Tibial artery (tissue), 4 donors: Measurements from ENCODE around the gene CHRDL2.
"Not testable (repeated sequence)": the region's sequence is repeated elsewhere in the genome, so short reads cannot be mapped to it uniquely, and the experiment has no call there.

Experiments
- DNase-seq, 2 donors: peaks; one replicate each; pipeline ENCODE4 v3.0.0-alpha.2; 2019
- H3K27ac ChIP-seq, 2 donors: fragments of 200-600 bp; sonication (generic) in 1 of 2; 1 replicate in 1 of 2; 2 replicates in 1 of 2; pipeline ENCODE4 v1.5.1; 2018 to 2019; ENCODE audit warnings: mild to moderate bottlenecking in 1 of 2
- H3K27me3 ChIP-seq, 2 donors: fragments of 200-600 bp; sonication (generic) in 1 of 2; one replicate each; pipeline versions ENCODE4 v1.5.1 to v1.6.0; 2016 to 2019
- H3K36me3 ChIP-seq, 3 donors: fragments of 200-600 bp; sonication (generic) in 2 of 3; one replicate each; pipeline ENCODE4 v1.5.1; 2016 to 2019; ENCODE audit warnings: mild to moderate bottlenecking in 2 of 3
- H3K4me1 ChIP-seq, 4 donors: fragments of 200-600 bp; sonication (generic) in 2 of 4; 1 replicate in 3 of 4; 2 replicates in 1 of 4; pipeline ENCODE4 v1.5.1; 2016 to 2019
- H3K4me3 ChIP-seq, 2 donors: fragments of 200-600 bp; sonication (generic) in 1 of 2; 1 replicate in 1 of 2; 2 replicates in 1 of 2; pipeline ENCODE4 v1.5.1; 2018 to 2019; ENCODE audit warnings: mild to moderate bottlenecking in 2 of 2
- H3K9me3 ChIP-seq, 3 donors: fragments of 200-600 bp; sonication (generic) in 1 of 3; one replicate each; pipeline ENCODE4 v1.5.1; 2016 to 2019
- CTCF ChIP-seq, 2 experiments: fragments of 200-600 bp in 1 of 2; fragments of 450-650 bp in 1 of 2; IDR thresholded peaks; one replicate each; pipeline ENCODE4 v1.5.1; 2017 to 2019; ENCODE audit warnings: antibody characterized with exemption in 2 of 2, mild to moderate bottlenecking in 1 of 2, moderate library complexity in 1 of 2
- intact Hi-C: fragments of 100-400 bp; cut with DNase I; formaldehyde crosslinking; loops from one replicate; pipeline ENCODE4 v1.15.0; 2023; ENCODE audit warnings: low total_unique reads

CHRDL2 gene

GRCh38 chr11:74776546-74776945 lies 45.3 kb upstream of the CHRDL2 start:
- Histone ChIP-seq H3K4me3 (no peak overlapping the region), H3K4me1 (peaks cover 0 to 61% (median 20%) of the 10 kb centered on the region in 4 donors), H3K27ac (no peak overlapping the region), H3K27me3 (no peaks in the 10 kb centered on the region), H3K9me3 (no peaks in the 10 kb centered on the region), H3K36me3 (no peaks in the 10 kb centered on the region)
- no peak for DNase-seq
- no peak for TF ChIP-seq CTCF (IDR thresholded peaks at IDR 0.05)
- intact Hi-C loops = no loop called here

DNA sequence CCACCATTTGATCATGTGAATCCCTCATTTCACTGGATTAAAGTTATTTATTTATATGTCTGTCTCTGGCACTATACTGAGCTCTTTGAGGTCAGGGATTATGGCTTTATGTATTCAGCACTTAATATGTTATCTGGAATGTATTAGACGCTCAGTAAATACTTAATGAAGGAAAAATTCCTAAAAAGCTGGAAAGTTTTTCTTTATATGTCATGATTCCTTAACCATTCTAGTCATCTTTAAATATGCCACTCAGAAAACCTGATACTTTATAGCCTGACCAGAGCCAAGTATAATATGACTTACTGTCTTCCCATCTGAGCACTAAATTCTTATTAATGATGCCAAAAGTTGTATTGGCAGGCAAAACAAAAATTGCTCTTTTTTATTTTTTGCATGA lies 44.5 kb upstream of the CHRDL2 start:
- Histone ChIP-seq H3K36me3 (no peaks in the 10 kb centered on the region), H3K4me1 (peaks cover 0 to 53% (median 16%) of the 10 kb centered on the region in 4 donors), H3K27me3 (no peaks in the 10 kb centered on the region), H3K9me3 (no peaks in the 10 kb centered on the region), H3K27ac (no peak overlapping the region), H3K4me3 (no peak overlapping the region)
- no peak for DNase-seq
- TF ChIP-seq CTCF (IDR thresholded peaks at IDR 0.05) = no peak
- intact Hi-C loops = no loop called here

GRCh38 chr11:74773476-74773875 lies 42.2 kb upstream of the CHRDL2 start:
- intact Hi-C loops = no loop called here
- Histone ChIP-seq H3K4me3 (no peak overlapping the region), H3K9me3 (no peaks in the 10 kb centered on the region), H3K4me1 (peaks cover 0 to 51% (median 9%) of the 10 kb centered on the region in 4 donors), H3K36me3 (no peaks in the 10 kb centered on the region), H3K27ac (no peak overlapping the region), H3K27me3 (no peaks in the 10 kb centered on the region)
- DNase-seq = no peak
- TF ChIP-seq CTCF (IDR thresholded peaks at IDR 0.05) = no peak

DNA sequence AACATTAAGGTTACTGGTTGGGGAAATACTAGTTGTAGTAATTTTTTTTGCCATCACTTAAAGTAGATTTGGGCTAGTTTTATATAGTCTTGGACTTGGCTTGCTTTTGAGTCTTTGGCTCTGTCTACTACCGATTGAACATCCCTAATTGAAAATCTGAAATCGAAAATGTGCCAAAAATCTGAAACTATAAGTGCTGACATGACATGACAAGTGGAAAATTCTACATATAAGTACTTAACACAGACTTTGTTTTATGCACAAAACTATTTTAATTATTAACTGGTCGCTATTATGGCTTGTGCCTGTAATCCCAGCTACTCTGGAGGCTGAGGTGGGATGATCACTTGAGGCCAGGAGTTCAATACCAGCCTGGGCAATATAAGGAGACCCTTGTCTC lies 39.9 kb upstream of the CHRDL2 start:
- Histone ChIP-seq H3K36me3 (no peaks in the 10 kb centered on the region), H3K9me3 (no peaks in the 10 kb centered on the region), H3K27ac (no peak overlapping the region), H3K27me3 (no peaks in the 10 kb centered on the region), H3K4me3 (no peak overlapping the region), H3K4me1 (peaks cover 0 to 35% (median 9%) of the 10 kb centered on the region in 4 donors)
- no peak for TF ChIP-seq CTCF (IDR thresholded peaks at IDR 0.05)
- no peak for DNase-seq
- intact Hi-C loops = no loop called here

- TF ChIP-seq CTCF (IDR thresholded peaks at IDR 0.05) = no peak
- H3K4me3 ChIP-seq = no peak overlapping the region
- intact Hi-C loops = no loop called here
- H3K27ac ChIP-seq = no peak overlapping the region
- no peaks in the 10 kb centered on the region for H3K27me3 ChIP-seq
- no peak for DNase-seq
- no peaks in the 10 kb centered on the region for H3K9me3 ChIP-seq
- no peaks in the 10 kb centered on the region for H3K36me3 ChIP-seq
- H3K4me1 ChIP-seq = peaks cover 0 to 30% (median 9%) of the 10 kb centered on the region in 4 donors
These were observed 39.2 kb upstream of the CHRDL2 start for GRCh38 chr11:74770456-74770855.

DNA sequence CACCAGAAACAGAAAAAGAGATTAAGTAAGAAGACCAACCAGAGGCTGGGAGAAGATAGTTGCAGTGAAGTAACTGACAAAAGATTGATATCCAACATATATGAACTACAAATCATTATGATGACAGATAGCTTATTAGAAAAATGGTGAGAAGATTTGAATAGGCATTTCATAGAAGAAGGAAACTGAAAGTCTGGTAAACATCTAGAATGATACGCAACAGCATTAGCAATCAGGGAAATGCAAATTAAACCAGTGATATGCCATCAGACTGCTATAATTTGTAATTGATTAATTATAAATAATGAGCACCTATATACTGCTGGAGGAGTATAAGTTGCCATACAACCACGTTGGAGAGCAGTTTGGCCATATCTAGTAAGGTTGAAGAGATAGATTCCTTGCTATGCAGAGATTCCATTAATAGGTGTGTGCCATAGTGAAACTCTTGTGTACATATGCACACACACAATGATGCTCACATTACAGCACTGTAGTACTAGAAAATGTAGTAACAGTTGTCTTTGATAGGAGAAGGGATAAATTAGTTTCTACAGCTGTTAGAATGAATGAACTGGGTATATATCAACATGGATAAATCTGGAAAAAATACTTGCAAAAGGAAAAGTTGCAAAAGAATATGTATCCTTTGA lies 38.0 kb upstream of the CHRDL2 start:
- Histone ChIP-seq H3K36me3 (no peaks in the 10 kb centered on the region), H3K4me3 (no peak overlapping the region), H3K4me1 (peaks cover 0 to 24% (median 9%) of the 10 kb centered on the region in 4 donors), H3K27me3 (no peaks in the 10 kb centered on the region), H3K9me3 (no peaks in the 10 kb centered on the region), H3K27ac (no peak overlapping the region)
- DNase-seq = no peak
- intact Hi-C loops = no loop called here
- no peak for TF ChIP-seq CTCF (IDR thresholded peaks at IDR 0.05)

GRCh38 chr11:74768172-74768651 lies 37.0 kb upstream of the CHRDL2 start:
- H3K4me3 ChIP-seq, H3K9me3 ChIP-seq, H3K27me3 ChIP-seq, intact Hi-C loops, H3K36me3 ChIP-seq, H3K27ac ChIP-seq, DNase-seq: not testable (repeated sequence)
- peaks cover 0 to 14% (median 4%) of the 10 kb centered on the region in 4 donors for H3K4me1 ChIP-seq
